Endothelial cell of coronary artery (primary cell): ENCODE results near the gene SLC9A1. TPM values are rescaled to one million over a fixed set of nuclear protein-coding genes. Genes with fewer than 3 reads are reported as not detected.

Source experiments
- total RNA-seq: library from RNA; depleted of rRNA; stranded (reverse); fragments of >200 nt; gene quantifications from 2 replicates; pipeline ENCODE4 v1.2.3, GENCODE V29; 2014

The SLC9A1 gene
- 10.5 and 20.2 TPM in 2 replicates for total RNA-seq

GRCh38 chr1:27154991-27155781, at the start of gene SLC9A1:
Gene SLC9A1 (minus strand): TSS chr1:27155125. CDS start chr1:27154334, 791 bp downstream.

Other genes with a start within 250 kb of the SLC9A1 start
- not detected in 2 replicates for gene NR0B2, start 241.2 kb downstream of the SLC9A1 start, total RNA-seq
- 44.0 and 54.5 TPM in 2 replicates for gene NUDC, start 233.4 kb downstream of the SLC9A1 start, total RNA-seq
- gene KDF1, start 194.7 kb downstream of the SLC9A1 start, total RNA-seq, result under 0.01 TPM in 1 of 2 replicates, not detected in the other
- 10.1 and 22.8 TPM in 2 replicates for gene TRNP1, start 161.4 kb downstream of the SLC9A1 start, total RNA-seq
- gene TENT5B, start 142.3 kb downstream of the SLC9A1 start, total RNA-seq, result 1.1 and 2.0 TPM in 2 replicates
- gene WDTC1, start 79.5 kb upstream of the SLC9A1 start, total RNA-seq, result 15.8 and 21.2 TPM in 2 replicates
- gene TMEM222, start 167.0 kb upstream of the SLC9A1 start, total RNA-seq, result 22.1 and 27.0 TPM in 2 replicates
- gene SYTL1, start 186.9 kb upstream of the SLC9A1 start, total RNA-seq, result under 0.01 and 0.09 TPM in 2 replicates
- gene MAP3K6, start 211.8 kb upstream of the SLC9A1 start, total RNA-seq, result 7.8 and 11.2 TPM in 2 replicates
- 0.72 TPM in 1 of 2 replicates, not detected in the other for gene FCN3, start 219.7 kb upstream of the SLC9A1 start, total RNA-seq
- gene CD164L2, start 228.2 kb upstream of the SLC9A1 start, total RNA-seq, result not detected in 2 replicates
- gene GPR3, start 237.5 kb upstream of the SLC9A1 start, total RNA-seq, result 0.09 and 0.36 TPM in 2 replicates